GM23338 (cell line): ENCODE results near the gene CLDN6.

Source experiments
- CREB1 ChIP-seq: fragments of 250-450 bp; sonication (Bioruptor Pico); IDR thresholded peaks from 2 replicates; pipeline ENCODE4 v1.5.0; 2020; ENCODE audit warnings: low read depth, mild to moderate bottlenecking, moderate library complexity
- CTCF ChIP-seq, 2 experiments: fragments of 200-600 bp in 1 of 2; sonication (generic) in 1 of 2; conservative IDR thresholded peaks; 2 replicates each; pipeline versions ENCODE4 v1.5.1 to v1.6.1; 2016 to 2017; ENCODE audit warnings: antibody characterized with exemption in 2 of 2, low read depth in 2 of 2, mild to moderate bottlenecking in 2 of 2, moderate library complexity in 1 of 2
- ETS1 ChIP-seq: IDR thresholded peaks from 2 replicates; pipeline ENCODE4 v1.6.1; 2016; ENCODE audit warnings: antibody characterized with exemption
- EZH2 ChIP-seq: fragments of 200-600 bp; sonication (generic); IDR thresholded peaks from one replicate; pipeline ENCODE4 v1.8.0; 2017; ENCODE audit warnings: antibody characterized with exemption, mild to moderate bottlenecking, low read depth; ENCODE audit not compliant: unreplicated experiment
- EZH2phosphoT487 ChIP-seq: fragments of 200-600 bp; sonication (generic); IDR thresholded peaks from one replicate; pipeline ENCODE4 v1.8.1; 2018; ENCODE audit warnings: antibody characterized with exemption; ENCODE audit not compliant: unreplicated experiment
- JUNB ChIP-seq: IDR thresholded peaks from one replicate; pipeline ENCODE4 v1.6.1; 2016; ENCODE audit warnings: antibody characterized with exemption; ENCODE audit not compliant: unreplicated experiment
- POLR2AphosphoS5 ChIP-seq: IDR thresholded peaks from 2 replicates; pipeline ENCODE4 v1.6.1; 2016; ENCODE audit warnings: antibody characterized with exemption, low read depth
- REST ChIP-seq: IDR thresholded peaks from one replicate; pipeline ENCODE4 v1.6.1; 2018; ENCODE audit warnings: antibody characterized with exemption; ENCODE audit not compliant: unreplicated experiment
- ZNF114 ChIP-seq: fragments of 250-450 bp; sonication (Bioruptor Pico); IDR thresholded peaks from 2 replicates; pipeline ENCODE4 v1.5.0; 2020; ENCODE audit warnings: mild to moderate bottlenecking, moderate library complexity
- ZNF462 ChIP-seq: fragments of 250-450 bp; sonication (Bioruptor Pico); IDR thresholded peaks from 2 replicates; pipeline ENCODE4 v1.5.0; 2020; ENCODE audit warnings: mild to moderate bottlenecking, moderate library complexity

GRCh38 chr16:2979669-2980226, 38.2 kb downstream of the CLDN6 start:
- TF ChIP-seq CTCF (conservative IDR thresholded peaks at IDR 0.05; ENCODE audit: low read depth in 2 of 2) (no peak), EZH2 (no peak), CREB1 (CRISPR knock-in tag) (no peak), POLR2AphosphoS5 (no peak), EZH2phosphoT487 (no peak), REST (peak; percentile 17), JUNB (no peak), ZNF114 (CRISPR knock-in tag) (no peak), ETS1 (no peak), ZNF462 (CRISPR knock-in tag) (no peak)
